H1 (cell line): Measurements from ENCODE around the gene IQCF5. TPM values are rescaled to one million over a fixed set of nuclear protein-coding genes. Genes with fewer than 3 reads are reported as not detected.

Source experiments
- ASH2L ChIP-seq: fragments of 200-600, 300-600 bp; sonication (generic); IDR thresholded peaks from one replicate; pipeline ENCODE4 v1.7.1; 2017; ENCODE audit warnings: low read length
- CBX8 ChIP-seq: fragments of 300-800, 300-1000 bp; sonication (generic); IDR thresholded peaks from 2 replicates; pipeline ENCODE4 v1.7.1; 2016; ENCODE audit warnings: low read depth, low read length, borderline replicate concordance
- EP300 ChIP-seq, 2 experiments: IDR thresholded peaks; 1 replicate in 1 of 2; 2 replicates in 1 of 2; pipeline ENCODE4 v1.6.1; 2011 to 2012; ENCODE audit warnings: low read depth in 2 of 2, low read length in 2 of 2, mild to moderate bottlenecking in 2 of 2, borderline replicate concordance in 1 of 2, inconsistent platforms in 1 of 2, moderate library complexity in 1 of 2
- RNF2 ChIP-seq: fragments of 200-900, 300-1000 bp; sonication (generic); IDR thresholded peaks from 2 replicates; pipeline ENCODE4 v1.7.1; 2016; ENCODE audit warnings: borderline replicate concordance, low read depth, mild to moderate bottlenecking, antibody characterized with exemption, low read length; ENCODE audit not compliant: poor library complexity, severe bottlenecking; ENCODE audit errors: missing control alignments
- polyA plus RNA-seq, 7 experiments: library from polyadenylated mRNA; depleted of rRNA in 3 of 7; stranded (reverse) in 5 of 7; unstranded in 2 of 7; fragments of >200 nt in 5 of 7; fragments of 200-250 nt in 2 of 7; gene quantifications; 1 replicate in 5 of 7; 2 replicates in 1 of 7; 4 replicates in 1 of 7; pipeline versions ENCODE4 v1.2.1 to v1.2.3, GENCODE V29; 2011 to 2013; ENCODE audit warnings: missing spikeins in 2 of 7, mixed read lengths in 2 of 7
- total RNA-seq: library from RNA; stranded (reverse); fragmentation: NEBNext Ultra II Directional; extraction: Animal tissue kit (Norgen Biotek cat#: 25700); gene quantifications from 2 replicates; pipeline ENCODE4 v1.2.1, GENCODE V29; 2021

The IQCF5 gene
- total and polyA plus RNA-seq, 2 of the 8 experiments (the other 6 are each of a cell fraction or from before 2014, with no cell fraction given) = not detected

DNA sequence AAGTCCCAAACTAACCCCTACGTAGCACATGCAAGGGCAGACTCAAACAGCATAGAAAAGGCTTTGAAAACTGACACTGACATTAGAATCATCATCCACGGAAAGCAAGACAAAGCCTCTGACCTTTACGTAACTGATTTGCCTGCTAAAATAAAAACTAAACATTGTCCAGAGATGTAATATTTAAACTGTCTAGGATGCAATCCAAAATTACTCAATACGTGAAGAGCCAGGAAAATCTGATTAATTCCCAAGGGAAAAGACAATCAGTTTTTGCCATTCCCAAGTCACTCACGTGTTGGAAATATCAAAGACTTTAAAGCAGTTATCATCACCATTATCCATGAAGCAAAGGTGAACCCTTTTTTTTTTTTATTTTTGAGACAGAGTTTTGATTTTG lies 41.0 kb upstream of the IQCF5 start (continued):
- no peak for TF ChIP-seq EP300 (IDR thresholded peaks at IDR 0.05; ENCODE audit: borderline replicate concordance in 1 of 2, low read depth in 2 of 2, low read length in 2 of 2)
- TF ChIP-seq CBX8 = no peak
- no peak for TF ChIP-seq ASH2L
- no peak for TF ChIP-seq RNF2
